D721Med (cell line): ENCODE results near the gene MOK.

Experiments used
- DNase-seq: peaks from one replicate; pipeline ENCODE4 v3.0.0; 2011; ENCODE audit warnings: low spot score; ENCODE audit not compliant: insufficient read length
- FAIRE-seq: peaks from 2 replicates; lab custom pipeline; 2011; peaks lifted over from hg19 to GRCh38; lab: Jason Lieb, UNC
- CTCF ChIP-seq: IDR thresholded peaks from 2 replicates; pipeline ENCODE4 v1.5.1; 2012; ENCODE audit warnings: mild to moderate bottlenecking, control low read depth; ENCODE audit not compliant: insufficient read depth; ENCODE audit errors: missing control alignments

MOK gene

GRCh38 chr14:102264775-102265174 lies 40.2 kb downstream of the MOK start:
- DNase-seq (no peak), FAIRE-seq (no peak)
- no peak for TF ChIP-seq CTCF

- TF ChIP-seq CTCF, result no peak
- no peak for FAIRE-seq
- DNase-seq, result no peak
Measured at GRCh38 chr14:102264355-102264754, 40.6 kb downstream of the MOK start.

- DNase-seq (no peak), FAIRE-seq (no peak)
- no peak for TF ChIP-seq CTCF
Measured at GRCh38 chr14:102262929-102263462, 42.0 kb downstream of the MOK start.

- no peak for TF ChIP-seq CTCF
- FAIRE-seq (no peak), DNase-seq (no peak)
Measured at GRCh38 chr14:102258136-102258535, 46.8 kb downstream of the MOK start.

- TF ChIP-seq CTCF, result no peak
- FAIRE-seq, result no peak
- DNase-seq, result no peak
Measured at GRCh38 chr14:102256716-102257115, 48.2 kb downstream of the MOK start.

- no peak for FAIRE-seq
- DNase-seq, result no peak
Measured at GRCh38 chr14:102255401-102256190, 49.4 kb downstream of the MOK start.

More at GRCh38 chr14:102255401-102256190, 49.4 kb downstream of the MOK start:
- TF ChIP-seq CTCF, result no peak
